SK-N-SH treated with all-trans-retinoic acid at 6 μM for 48 hours (cell line): ENCODE data around the gene RGS9BP.

Experiments used
- CSDC2 ChIP-seq: fragments of 250-450 bp; sonication (Bioruptor Pico); IDR thresholded peaks from 2 replicates; pipeline ENCODE4 v1.5.0; 2020; ENCODE audit warnings: mild to moderate bottlenecking, moderate library complexity
- ESRRG ChIP-seq: fragments of 250-450 bp; sonication (Bioruptor Pico); IDR thresholded peaks from 2 replicates; pipeline ENCODE4 v1.6.1; 2021; ENCODE audit warnings: mild to moderate bottlenecking
- RARB ChIP-seq: fragments of 250-450 bp; sonication (Bioruptor Pico); IDR thresholded peaks from 2 replicates; pipeline ENCODE4 v1.8.0; 2021; ENCODE audit warnings: mild to moderate bottlenecking, moderate library complexity
- ZFP30 ChIP-seq: fragments of 450-650 bp; formaldehyde crosslinking; IDR thresholded peaks from 2 replicates; pipeline ENCODE4 v1.5.0; 2022; ENCODE audit warnings: mild to moderate bottlenecking, moderate library complexity

GRCh38 chr19:32674931-32675719 is 523 bp upstream of the RGS9BP start, which contains the start of gene ANKRD27:
- TF ChIP-seq ZFP30 (no peak), CSDC2 (CRISPR knock-in tag) (no peak), RARB (CRISPR knock-in tag) (no peak), ESRRG (no peak)
